ENCODE results near the gene MACROD2.

The MACROD2 gene

DNA sequence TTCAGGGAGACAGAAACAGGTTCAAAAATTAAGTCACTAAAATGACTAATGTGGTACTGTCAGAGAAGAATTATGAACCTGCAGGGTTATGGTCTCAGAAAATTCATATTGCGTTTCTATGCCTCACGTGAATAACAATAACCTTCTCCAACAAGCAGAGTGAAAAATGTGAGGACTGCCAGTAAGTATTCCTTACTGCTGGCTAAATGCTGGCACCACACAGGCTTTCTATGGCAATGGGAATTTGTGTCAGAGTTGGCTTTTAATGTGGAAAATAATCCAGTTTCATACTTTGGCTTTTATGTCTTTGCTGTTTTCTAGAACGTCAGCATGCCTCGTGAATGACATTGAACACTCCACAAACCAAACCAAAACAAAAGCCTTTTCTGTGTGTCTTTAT is 1922.0 kb downstream of the MACROD2 start:
- DNase-seq, result no peak

DNA sequence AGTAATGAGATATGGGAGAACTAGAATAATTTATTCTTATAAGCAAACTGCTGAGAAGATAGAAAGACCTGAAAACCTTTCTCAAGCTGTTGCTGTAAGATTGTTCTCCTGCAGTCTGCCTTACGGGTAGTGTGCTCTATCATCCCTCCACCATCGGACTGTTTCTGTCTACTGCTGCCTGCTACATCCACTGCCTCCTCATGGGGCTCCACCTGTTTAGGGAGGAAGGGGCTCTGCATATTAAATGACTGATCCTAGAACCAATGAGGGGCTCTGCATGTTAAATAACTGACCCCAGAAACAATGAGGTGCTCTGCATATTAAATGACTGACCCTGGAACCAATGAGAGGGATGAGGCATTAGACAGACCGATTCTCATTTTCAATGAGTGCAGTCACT is 1923.3 kb downstream of the MACROD2 start:
- no peak for DNase-seq

DNA sequence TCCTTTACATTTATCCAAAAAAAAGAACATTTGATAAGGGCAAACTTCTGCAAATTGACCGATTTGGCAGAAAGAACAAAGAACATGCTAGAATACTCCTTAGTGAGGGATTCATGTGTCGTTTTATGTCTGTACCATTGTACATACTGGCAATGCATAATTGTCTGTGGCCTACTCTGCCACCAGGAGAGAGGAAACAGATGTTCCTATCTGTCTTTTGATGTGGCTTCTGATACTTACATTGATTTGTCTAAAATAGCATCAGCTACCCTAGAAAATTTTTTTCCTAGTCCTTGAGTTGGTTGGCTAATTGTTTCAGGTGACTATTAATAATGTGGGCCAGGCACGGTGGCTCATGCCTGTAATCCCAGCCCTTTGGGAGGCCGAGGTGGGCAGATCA is 1923.8 kb downstream of the MACROD2 start:
- no peak for DNase-seq

DNA sequence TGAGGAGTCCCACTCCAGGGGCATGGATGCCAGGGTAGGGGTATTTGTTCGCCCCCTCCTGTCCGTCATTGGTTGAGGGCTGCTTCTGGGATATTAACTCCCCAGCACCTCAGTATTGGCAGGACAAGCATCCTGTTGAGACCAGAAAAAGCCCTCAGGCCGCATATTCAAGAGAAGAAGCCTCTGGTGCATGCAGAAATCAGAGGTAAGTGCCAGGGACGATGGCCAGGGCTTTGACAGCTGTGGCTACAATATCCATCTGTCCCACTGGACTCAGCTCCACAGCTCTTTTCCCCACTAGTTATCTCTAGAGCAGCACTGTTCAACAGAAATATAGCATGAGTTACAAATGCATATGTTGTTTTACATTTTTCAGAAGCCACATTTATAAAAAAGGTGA is 1926.6 kb downstream of the MACROD2 start:
- no peak for DNase-seq

DNA sequence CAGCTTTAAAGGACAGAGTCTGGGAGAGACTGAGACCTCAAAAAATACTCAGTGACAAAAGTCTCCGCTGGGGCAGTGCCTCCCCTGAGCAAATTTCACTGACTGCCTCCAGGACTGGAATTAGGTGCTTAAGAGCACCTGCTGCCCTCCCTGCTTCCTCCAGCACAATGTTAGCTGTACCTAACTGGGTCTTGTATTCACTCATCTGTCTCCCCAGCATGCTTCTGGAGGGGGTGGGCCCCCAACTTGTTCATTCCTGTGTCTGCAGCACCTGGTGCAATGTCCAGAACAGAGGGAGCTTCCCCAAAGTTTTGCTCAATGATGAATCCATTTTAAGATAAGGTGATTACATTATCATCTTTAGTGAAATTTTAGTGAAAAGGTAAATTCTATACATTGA is 1927.2 kb downstream of the MACROD2 start:
- DNase-seq, result no peak

DNA sequence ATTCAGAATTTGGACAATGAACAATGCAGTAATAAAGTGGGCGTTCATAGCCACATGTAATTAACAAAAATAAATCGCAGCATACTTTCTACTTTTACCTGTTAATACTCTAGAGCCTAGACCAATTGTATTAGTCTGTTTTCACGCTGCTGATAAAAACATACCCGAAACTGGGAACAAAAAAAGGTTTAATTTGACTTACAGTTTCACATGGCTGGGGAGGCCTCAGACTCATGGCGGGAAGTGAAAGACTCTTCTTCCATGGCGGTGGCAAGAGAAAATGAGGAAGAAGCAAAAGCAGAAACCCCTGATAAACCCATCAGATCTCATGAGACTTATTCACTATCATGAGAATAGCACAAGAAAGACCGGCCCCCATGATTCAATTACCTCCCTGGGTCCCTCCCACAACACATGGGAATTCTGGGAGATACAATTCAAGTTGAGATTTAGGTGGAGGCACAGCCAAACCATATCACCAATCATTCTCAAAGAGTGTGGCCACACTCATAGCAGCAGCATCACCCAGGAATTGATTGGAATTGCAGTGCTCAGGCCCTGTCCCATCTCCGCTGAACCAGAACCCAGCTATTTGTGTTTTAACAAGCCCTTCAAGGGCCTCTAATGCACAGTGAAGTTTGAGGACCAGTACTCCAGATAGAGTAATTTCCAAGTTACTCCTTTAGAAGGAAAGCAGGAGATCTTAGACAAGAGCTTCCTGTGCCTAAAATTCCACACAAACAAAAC is 1927.9 kb downstream of the MACROD2 start:
- no peak for DNase-seq

DNA sequence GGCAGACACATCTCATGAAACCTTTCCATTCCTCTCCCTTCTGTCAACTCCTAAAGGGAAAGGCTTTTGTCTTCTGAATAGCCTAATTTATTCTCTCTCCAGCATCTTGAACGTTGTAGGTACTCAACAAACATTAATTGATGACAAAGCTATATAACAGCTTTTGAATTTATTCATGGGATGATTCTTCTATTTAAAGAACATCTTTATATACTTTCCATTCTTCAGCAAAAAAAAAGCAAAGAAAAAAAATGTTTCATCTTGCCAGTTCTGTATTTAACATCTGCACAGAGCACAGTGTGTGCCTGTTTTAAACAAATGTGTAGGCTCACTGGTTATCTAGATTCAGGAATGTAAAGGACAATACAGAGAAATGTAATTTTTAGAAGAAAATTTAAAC is 1929.2 kb downstream of the MACROD2 start:
- DNase-seq, result no peak

DNA sequence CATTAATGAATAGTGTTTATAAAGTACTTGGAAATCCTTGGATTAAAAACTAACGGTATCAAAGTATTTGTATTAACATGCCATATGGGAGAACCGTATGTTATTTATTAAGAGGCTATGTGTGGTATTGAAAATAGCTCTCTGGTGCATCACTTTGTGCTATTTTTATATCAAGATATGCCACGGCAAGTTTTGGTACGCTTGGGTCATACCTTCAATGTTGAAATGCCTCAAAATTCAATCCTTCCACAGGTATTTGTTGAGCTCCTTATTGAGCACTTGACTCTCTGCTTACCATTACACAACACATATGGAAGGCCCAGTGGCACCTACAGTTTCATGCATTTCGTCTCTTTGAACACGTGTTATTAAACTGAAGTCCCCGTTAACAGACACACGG is 1930.1 kb downstream of the MACROD2 start:
- no peak for DNase-seq

DNA sequence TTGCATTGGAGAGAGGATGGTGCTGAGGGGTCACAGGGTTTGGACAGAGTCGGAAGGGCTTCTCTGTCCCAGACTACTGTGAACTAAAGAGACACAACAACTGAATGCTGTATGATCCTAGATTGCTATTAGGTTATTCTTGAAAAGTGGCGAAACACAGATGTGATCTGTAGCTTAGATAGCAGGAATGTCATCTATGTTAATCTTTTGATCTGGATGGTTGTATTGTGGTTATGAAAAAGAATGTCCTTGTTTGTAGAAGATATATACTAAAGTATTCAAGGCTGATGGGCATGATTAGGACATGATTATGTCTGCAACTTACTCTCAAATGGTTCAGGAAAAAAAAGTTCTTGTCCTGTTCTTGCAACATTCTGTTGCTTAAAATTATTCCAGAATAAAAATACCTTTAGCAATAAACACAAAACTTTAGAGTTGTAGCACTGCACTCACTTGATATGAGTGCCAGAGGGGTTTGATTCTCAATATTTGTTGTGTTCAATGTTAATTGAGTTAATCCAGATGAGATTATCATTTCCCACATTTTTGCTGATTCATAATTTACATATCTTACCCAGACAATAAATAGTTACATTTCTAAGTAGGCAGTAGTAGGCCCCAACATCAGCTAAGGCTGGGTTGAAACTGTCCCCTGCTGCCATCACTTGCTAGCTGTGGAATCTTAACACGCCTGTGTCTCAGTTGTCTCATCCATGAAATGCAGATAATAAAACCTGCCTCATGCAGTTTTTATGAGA is 1932.8 kb downstream of the MACROD2 start:
- no peak for DNase-seq

DNA sequence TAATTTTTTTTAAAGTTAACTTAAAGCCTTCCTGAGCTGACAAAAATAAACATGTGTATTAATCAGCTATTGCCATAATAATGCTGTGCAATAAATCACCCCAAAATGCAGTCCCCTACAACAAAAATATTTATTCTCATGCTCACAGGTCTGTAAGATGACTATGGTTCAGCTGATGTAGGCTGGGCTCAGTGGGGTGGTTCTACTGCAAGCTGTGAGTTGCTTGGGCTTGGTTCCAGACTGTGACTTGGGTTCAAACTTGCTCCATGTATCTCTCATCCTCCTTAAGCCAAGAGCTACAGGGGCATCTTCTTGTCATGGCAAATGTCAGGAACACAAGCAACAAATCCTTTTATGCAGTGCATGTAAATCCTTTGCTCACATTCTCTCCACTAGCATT is 1933.6 kb downstream of the MACROD2 start:
- DNase-seq, result no peak

DNA sequence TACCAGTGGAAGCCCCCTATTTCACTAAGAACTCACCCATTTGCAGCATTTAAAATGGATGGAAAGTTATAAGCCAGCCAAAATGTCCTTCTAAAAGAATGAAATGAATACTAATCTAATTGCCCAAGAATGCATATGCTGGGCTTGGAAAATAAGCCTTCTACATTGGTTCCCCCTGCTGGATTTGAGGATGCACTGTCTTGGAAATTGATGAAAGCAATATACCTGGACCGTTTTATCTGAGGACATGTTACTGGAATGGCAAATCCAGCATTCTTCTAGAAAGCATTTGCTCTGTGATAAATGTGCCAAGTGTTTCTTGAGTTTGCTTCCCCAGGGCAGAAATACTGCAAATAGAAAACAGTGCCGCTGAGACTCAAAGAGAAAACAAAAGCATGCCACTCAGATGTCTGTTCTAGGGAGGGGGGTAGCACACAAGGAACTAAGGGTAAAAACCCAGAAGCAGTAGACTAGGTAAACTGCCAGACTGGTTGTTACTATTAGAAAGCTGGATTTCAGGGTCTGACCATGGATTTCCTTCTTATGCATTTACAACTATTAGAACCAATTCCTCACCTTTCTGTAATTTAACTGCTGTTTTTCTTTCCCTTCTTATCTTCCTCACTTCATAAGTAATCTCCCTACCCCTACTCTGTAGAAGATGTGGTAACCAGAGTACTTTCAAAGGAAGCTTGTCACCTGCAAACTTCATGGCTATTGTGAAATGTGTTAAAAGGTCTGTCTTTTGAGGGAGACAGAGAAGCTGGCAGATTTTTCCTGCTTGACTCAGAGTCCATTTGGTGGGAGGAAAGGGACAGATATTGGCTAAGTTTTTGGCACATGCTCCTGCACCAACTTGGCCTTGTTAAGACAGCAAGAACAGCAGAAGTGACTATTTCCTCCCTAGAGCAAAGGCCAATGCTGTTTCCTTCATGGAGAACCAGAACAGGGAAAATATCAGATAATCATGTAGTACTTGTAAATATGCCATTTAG is 1935.3 kb downstream of the MACROD2 start:
- DNase-seq, result no peak

DNA sequence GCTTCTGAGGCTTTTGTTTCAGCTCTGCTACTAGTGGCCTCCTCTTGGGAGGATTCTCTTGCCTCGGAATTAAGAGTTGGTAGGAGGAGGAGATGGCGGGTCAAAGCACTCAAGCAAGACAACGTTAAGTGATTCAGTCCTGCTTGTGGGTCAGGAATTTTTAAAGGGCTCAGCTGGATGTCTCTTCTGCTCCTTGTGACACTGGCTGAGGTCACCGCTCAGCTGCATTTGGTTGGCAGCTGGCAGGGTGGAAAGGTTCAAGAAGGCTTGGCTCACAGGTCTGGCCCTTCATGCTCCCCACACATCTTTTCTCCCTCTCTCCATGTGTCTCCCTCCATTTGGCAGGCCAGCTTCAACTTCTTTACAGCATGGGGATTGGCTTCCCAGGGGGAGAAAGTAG is 1936.6 kb downstream of the MACROD2 start:
- DNase-seq, result no peak

DNA sequence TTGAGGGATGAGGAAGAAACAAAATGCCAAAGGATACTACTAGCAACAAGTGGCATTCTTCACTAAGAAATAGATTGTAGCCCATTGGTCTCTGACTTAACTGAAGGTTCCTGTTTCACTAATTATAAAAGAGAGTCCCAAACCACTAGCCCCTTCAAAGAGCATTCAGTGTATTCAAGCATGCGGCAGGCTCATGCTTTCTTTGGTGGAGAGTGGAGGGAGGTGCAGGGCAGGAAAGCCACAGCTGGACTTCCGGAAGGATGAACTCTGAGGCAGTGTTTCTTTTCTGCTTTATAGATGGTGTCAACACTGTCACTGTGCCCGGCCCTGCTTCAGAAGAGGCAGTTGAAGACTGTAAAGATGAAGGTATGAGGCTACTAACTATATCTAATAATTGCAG is 1941.9 kb downstream of the MACROD2 start:
- no peak for DNase-seq

DNA sequence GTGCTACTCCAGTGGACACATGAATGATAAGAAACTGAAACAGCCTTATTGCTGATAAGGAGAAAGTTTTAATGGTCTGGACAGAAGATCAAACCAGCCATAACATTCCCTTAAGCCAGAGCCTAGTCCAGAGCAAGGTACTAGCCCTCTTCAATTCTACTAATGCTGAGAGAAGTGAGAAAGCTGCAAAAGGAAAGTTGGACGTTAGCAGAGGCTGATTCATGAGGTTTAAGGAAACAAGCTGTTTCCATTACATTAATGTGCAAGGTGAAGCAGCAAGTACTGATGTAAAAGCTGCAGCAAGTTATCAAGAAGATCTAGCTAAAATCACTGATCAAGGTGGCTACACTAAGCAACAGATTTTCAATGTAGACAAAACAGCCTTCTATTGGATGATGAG is 1943.5 kb downstream of the MACROD2 start:
- no peak for DNase-seq

DNA sequence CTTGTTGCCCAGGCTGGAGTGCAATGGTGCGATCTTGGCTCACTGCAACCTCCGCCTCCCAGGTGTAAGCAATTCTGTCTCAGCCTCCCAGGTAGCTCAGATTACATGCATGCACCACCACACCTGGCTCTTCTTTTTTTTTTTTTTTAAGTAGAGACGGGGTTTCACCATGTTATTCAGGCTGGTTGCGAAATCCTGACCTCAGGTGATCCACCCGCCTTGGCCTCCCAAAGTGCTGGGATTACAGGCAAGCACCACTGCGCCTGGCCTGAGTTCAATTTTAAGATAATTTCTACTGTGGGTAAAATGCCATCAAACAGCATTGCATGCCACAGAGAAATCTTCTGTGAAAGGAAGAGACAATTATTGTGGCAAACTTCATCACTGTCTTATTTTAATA is 1944.8 kb downstream of the MACROD2 start:
- DNase-seq, result no peak

DNA sequence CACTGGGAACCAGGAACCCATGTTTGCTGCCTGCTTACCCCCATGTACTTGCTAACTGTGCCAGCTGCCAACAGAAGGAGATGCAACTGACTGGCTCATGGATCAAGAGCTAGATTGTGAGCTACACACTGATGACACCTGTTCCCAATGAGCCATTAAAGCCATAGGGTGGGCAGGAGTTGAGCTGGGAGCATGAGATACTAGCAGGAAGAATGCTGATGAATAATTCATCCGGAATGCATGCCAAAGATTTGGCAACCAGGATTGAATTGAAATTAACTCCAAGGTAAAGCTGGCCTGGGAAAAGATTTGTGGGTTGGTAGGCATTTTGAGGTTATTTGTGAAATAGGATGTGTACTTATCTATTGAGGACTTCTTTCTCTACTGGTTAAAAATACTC is 1946.8 kb downstream of the MACROD2 start:
- DNase-seq, result no peak

DNA sequence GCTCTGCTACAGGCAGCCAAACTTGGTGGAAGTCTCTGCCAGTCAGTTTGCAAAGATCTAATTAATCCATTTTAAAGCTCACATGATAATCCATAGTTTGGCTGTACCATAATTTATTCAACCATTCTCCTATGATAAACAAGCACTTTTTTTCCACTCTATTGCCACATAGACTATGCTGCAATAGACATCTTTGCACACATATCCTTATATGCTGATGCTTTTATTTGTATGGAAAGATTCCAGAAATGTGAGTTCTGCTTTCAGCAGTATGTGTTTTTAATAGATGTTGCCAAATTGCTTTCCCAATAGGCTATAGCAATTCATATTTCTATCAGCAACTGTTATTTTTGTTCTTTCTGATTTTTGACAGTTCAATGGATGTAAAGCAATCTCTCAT is 1950.0 kb downstream of the MACROD2 start:
- no peak for DNase-seq

DNA sequence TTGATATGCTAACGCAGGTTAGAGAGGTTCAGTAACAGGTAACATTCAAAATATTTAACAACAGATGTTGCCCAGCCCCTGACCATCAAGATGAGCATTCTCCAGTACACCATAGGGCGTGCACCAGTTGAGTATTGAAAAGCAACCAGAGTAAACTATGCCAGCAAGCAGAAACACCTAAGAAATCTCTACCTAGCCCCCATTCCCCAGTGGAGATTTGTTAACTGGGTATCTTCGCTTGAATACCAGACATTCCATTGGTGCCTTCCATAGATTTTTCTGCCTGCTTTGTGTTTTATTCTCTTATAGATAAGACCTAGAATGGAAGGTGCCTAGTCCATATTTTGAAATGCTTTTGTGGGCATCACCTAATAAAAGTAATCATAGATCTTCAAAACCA is 1954.1 kb downstream of the MACROD2 start:
- DNase-seq, result no peak

DNA sequence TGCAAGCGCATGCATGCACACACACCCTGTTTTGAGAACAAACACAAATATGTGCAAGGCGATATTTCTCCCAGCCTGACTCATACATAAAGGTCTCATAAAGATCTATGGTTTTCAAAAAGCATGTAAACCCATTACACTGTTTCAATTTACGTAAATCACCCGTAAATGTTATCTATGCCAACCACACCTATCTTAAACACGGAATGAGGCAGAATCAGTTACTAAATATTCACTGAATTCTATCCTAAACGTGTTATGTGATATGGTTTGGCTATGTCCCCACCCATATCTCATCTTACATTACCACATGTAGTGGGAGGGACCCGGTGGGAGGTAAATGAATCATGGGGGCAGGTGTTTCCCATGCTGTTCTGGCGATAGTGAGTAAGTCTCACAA is 1956.3 kb downstream of the MACROD2 start:
- DNase-seq, result no peak

DNA sequence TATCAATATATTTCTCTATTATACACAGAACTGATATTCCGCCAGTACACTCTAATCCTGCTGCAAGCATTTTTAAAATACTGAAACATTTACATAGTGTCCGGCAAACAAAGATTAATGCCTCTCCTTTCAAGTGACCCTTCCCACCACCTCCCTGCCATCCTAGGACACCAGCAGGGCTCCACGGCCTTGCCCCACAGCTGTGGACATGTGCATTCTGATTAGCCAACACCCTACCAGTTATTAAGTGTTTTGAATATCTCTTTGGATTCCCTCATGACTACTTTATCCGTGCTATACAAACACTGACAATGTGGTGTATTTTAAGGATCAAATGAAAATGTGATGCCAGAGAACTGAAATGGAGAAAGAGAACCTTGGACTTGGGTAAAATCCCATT is 1962.8 kb downstream of the MACROD2 start:
- DNase-seq, result no peak

DNA sequence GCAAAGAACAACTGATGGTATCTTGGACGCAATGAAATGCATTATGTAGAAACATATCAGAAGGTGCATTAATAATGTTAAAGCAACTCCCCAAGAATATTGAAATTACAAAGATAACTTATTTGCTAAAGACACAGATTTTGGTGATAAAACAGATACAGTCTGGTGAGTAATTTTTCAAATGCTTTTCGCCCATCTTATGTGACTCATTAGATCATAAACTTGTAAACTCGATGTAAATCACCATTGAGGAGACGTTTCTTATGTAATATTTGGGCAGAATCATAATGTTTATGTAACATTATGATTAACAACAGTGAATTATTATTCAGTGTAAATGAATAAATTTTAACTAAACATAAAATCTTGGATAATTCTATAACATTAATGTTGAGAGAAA is 1969.8 kb downstream of the MACROD2 start:
- no peak for DNase-seq

DNA sequence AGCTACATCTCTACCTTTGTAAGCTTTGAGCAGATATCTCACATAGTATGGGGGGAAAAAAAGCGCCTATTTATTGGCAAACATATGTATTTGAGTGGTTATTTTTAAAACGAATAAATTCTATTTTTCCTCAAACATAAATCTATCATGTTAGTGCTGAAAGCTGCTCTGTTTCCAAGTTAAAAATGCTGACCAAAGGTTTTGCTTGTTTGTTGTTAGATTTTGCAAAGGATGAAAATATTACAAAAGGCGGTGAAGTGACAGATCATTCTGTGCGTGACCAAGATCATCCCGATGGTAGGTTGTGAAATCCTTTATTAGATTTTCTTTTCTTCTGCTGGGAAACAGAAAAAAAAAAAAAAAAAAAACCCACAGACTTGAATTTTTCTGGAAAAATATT is 1972.0 kb downstream of the MACROD2 start:
- no peak for DNase-seq

DNA sequence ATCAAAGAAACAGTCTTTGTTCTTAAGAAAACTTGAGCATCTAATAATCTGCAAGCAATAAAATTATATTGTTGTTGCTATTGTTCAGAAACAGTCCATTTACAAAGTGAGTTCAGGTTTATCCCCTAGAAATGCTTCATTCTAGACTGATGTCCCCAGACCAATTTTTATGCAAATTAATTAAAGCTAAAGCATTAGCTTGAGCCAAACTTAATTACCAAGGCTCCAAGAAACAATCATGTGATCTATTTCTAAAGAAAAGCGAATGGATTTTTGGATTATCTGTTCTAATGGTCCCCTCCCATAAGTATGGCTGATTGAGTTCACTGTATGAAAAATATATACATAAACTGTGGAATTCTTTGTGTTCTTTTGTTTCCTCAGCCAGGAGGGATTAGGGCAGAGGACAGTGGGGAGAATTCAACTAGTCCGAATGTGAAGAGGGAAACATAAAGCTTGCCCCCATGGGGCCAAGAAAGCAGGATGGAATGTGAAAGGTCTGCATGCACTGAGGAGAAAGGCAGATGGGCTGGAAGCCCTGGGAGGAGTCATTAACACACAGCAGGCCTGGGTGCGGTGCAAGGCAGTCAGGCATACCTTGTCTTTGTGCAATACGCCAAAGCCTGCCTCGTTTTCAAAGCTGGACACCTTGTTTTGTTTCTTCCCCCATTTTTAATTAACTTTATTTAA is 1980.9 kb downstream of the MACROD2 start:
- no peak for DNase-seq

Measured in NCI-H748 treated with DMSO at 0.1 percent for 48 hours (cell line).